Colonic mucosa (tissue), 4 donors: ENCODE data around the gene RIMBP2. TPM values are rescaled to one million over a fixed set of nuclear protein-coding genes. Genes with fewer than 3 reads are reported as not detected.
"Not testable (repeated sequence)": the region's sequence is repeated elsewhere in the genome, so short reads cannot be mapped to it uniquely, and the experiment has no call there.

ENCODE experiments used
- DNase-seq: peaks from one replicate; pipeline ENCODE4 v3.0.0-alpha.2; 2020
- H3K27ac ChIP-seq: fragments of 200-600 bp; one replicate; pipeline ENCODE4 v1.8.0; 2021
- H3K27me3 ChIP-seq: fragments of 200-600 bp; one replicate; pipeline ENCODE4 v1.8.0; 2021
- H3K36me3 ChIP-seq: fragments of 200-600 bp; one replicate; pipeline ENCODE4 v1.8.0; 2021
- H3K4me1 ChIP-seq: fragments of 200-600 bp; one replicate; pipeline ENCODE4 v1.8.0; 2021; ENCODE audit warnings: mild to moderate bottlenecking
- H3K4me3 ChIP-seq: fragments of 200-600 bp; one replicate; pipeline ENCODE4 v1.8.0; 2021
- H3K9ac ChIP-seq, 2 donors: one replicate each; pipeline ENCODE4 v1.7.0; 2013; ENCODE audit warnings: control low read depth in 2 of 2, low read depth in 2 of 2, low read length in 2 of 2
- H3K9me3 ChIP-seq: fragments of 200-600 bp; one replicate; pipeline ENCODE4 v1.8.0; 2021
- intact Hi-C: fragments of 100-400 bp; cut with DNase I; formaldehyde crosslinking; loops from one replicate; pipeline ENCODE4 v1.14.1; 2022
- total RNA-seq, 2 donors: library from RNA; stranded (reverse); fragmentation: NEBNext Ultra II Directional in 1 of 2; extraction: Animal tissue kit (Norgen Biotek cat#: 25700) in 1 of 2; gene quantifications; one replicate each; pipeline ENCODE4 v1.2.1, GENCODE V29; 2021
- TF ChIP-seq, protein P1 (sequence below): fragments of 200-600 bp; IDR thresholded peaks from one replicate; pipeline ENCODE4 v1.8.0; 2022; ENCODE audit warnings: antibody characterized with exemption, mild to moderate bottlenecking
- donor health status: healthy.
- donor health status: DM: no; HTN: no; CAD: no.
- donor health status: DM: no; HTN: no; CAD: no.

RIMBP2 gene
- total RNA-seq, 2 donors from 2014 or later: 4.8 to 5.6 TPM

DNA sequence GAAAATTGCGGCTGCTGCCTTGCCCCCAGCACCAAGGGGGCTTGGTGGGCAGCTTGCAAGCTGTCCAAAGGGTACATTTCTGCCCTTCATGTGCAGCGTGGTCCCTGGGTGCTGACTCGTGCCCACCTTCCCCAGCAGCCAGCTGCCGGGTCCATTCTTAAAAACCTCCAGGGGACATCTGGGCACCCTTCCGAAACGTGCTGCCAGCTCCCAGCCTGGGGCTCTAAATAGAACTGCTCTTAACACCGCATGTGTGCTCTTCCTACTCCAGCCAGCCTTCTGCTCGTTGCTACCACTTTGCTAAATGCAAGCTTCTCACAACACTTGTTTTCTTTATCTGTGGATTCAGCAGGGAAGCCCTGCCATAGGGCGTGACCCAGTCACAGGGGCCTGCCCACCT is 66.0 kb downstream of the RIMBP2 start:
- no peak overlapping the region for H3K9ac ChIP-seq
- DNase-seq: no peak
- H3K27me3 ChIP-seq: no peaks in the 10 kb centered on the region
- no peaks in the 10 kb centered on the region for H3K36me3 ChIP-seq
- no peaks in the 10 kb centered on the region for H3K9me3 ChIP-seq
- TF ChIP-seq, protein P1, sequence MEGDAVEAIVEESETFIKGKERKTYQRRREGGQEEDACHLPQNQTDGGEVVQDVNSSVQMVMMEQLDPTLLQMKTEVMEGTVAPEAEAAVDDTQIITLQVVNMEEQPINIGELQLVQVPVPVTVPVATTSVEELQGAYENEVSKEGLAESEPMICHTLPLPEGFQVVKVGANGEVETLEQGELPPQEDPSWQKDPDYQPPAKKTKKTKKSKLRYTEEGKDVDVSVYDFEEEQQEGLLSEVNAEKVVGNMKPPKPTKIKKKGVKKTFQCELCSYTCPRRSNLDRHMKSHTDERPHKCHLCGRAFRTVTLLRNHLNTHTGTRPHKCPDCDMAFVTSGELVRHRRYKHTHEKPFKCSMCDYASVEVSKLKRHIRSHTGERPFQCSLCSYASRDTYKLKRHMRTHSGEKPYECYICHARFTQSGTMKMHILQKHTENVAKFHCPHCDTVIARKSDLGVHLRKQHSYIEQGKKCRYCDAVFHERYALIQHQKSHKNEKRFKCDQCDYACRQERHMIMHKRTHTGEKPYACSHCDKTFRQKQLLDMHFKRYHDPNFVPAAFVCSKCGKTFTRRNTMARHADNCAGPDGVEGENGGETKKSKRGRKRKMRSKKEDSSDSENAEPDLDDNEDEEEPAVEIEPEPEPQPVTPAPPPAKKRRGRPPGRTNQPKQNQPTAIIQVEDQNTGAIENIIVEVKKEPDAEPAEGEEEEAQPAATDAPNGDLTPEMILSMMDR: no peak
- H3K27ac ChIP-seq: no peak overlapping the region
- no peaks in the 10 kb centered on the region for H3K4me1 ChIP-seq
- intact Hi-C loops: no loop called here
- no peak overlapping the region for H3K4me3 ChIP-seq

DNA sequence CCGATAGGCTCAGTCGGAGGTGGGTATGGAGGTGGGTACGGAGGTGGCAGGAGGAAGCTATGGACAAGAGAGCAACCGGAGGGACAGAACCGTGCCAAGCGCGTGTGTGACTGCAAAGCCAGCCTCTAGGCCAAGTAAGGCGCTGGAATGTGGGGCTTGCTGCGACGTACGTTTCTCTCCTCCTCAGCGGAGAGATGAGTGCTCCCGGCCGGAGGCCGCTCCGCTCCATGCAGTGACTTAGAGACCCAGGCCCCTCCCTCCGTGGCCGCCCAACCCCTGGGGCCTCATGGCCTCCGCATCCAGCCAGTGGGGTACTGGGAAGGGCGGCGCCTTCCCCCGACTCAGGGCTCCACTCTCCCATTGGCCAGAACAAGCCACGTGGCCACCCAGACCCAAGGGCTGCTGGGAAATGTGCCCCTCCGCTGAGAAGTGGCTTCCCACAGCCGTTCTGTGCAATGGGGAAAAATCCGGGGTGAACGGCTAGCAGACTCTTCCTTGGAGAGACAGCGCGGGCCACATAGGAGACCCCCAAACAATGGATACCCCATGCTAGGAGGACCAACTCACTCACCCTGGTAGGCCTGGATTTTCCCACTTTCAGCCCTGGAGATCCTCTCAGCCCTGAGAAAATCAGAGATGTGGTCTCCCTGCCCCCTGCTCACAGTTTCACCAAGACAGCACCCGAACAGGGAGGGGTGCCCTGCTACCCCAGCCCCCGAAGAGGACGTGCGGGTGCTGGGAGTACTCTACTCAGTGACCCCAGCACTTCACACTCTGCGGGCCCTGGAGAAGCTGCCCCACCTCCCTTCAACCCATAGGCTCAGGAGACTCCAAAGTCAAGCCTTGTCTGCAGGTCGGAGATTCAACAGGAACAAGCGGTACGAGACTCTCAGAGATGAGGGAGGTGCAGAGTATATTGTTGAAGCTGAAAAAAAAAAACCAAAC is 66.7 kb downstream of the RIMBP2 start:
- intact Hi-C loops: no loop called here
- Histone ChIP-seq H3K27ac (no peak overlapping the region), H3K9ac (no peak overlapping the region), H3K36me3 (no peaks in the 10 kb centered on the region), H3K9me3 (no peaks in the 10 kb centered on the region), H3K4me1 (no peaks in the 10 kb centered on the region), H3K27me3 (no peaks in the 10 kb centered on the region), H3K4me3 (no peak overlapping the region)
- no peak for DNase-seq
- TF ChIP-seq, protein P1: no peak

DNA sequence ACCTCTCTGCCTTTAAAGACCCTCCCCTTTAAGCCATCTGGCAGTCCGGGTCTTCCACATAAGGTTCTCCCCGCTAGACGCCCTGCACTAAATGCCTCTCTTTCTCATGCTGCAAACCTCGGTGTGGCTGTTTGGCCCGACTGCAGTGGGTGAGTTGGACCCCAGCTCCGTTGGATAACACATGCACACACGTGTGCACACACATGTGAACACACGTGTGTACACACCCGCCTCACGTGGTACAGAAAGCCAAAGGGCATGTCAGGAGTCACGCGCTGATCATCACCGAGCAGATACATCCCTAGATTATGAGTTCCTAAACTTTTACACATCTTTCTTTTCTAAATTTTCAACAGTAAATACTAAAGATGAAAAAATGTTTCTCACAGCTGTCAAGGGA is 68.3 kb downstream of the RIMBP2 start:
- TF ChIP-seq, protein P1: no peak
- no peak overlapping the region for H3K4me3 ChIP-seq
- H3K9ac ChIP-seq: no peak overlapping the region
- H3K36me3 ChIP-seq: no peaks in the 10 kb centered on the region
- intact Hi-C loops: no loop called here
- no peaks in the 10 kb centered on the region for H3K27me3 ChIP-seq
- no peaks in the 10 kb centered on the region for H3K4me1 ChIP-seq
- H3K9me3 ChIP-seq: no peaks in the 10 kb centered on the region
- DNase-seq: no peak
- no peak overlapping the region for H3K27ac ChIP-seq

DNA sequence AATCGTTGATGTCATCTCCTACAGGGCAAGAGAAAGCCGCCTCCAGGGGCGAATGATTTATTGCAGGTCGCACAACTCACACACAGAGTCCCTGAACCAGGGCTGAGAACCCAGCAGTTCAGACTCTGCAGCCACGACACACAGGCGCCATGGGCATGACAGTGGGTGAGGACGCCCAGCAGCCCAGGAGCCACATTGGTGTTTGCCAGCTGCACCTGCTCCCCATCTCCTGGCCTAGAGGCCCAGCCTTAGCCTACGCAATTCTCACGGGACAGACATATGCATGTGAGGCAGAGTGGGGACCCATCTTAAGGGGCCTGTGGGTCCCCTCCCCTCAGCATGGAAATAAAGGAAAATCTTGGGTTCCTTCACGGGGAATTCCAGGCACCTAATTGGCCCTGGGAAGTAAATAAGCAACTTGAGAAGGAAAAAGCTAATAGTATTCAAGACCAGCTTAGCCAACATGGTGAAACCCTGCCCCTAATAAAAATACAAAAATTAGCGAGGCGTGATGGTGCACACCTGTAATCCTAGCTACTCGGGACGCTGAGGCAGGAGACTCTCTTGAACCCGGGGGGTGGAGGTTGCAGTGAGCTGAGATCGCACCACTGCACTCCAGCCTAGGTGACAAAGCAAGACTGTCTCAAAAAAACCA is 69.3 kb downstream of the RIMBP2 start:
- Histone ChIP-seq H3K4me1 (no peaks in the 10 kb centered on the region), H3K27me3 (no peaks in the 10 kb centered on the region), H3K9me3 (no peaks in the 10 kb centered on the region), H3K4me3 (no peak overlapping the region), H3K36me3 (no peaks in the 10 kb centered on the region), H3K27ac (no peak overlapping the region), H3K9ac (no peak overlapping the region)
- no peak for DNase-seq
- TF ChIP-seq, protein P1: no peak
- intact Hi-C loops: no loop called here

DNA sequence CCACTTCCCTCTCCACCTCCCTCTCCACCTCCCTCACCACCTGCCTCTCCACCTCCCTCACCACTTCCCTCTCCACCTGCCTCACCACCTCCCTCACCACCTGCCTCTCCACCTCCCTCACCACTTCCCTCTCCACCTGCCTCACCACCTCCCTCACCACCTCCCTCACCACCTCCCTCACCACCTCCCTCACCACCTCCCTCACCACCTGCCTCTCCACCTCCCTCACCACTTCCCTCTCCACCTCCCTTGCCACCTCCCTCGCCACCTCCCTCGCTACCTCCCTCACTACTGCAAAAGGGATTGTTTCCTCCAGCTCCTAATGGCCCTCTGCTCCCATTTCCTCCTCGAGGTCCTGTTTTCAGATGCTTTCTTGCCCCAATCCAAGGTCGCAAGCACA is 69.9 kb downstream of the RIMBP2 start:
- H3K9ac ChIP-seq, intact Hi-C loops, H3K9me3 ChIP-seq, DNase-seq, H3K36me3 ChIP-seq, H3K4me3 ChIP-seq, H3K4me1 ChIP-seq, H3K27ac ChIP-seq, H3K27me3 ChIP-seq: not testable (repeated sequence)

DNA sequence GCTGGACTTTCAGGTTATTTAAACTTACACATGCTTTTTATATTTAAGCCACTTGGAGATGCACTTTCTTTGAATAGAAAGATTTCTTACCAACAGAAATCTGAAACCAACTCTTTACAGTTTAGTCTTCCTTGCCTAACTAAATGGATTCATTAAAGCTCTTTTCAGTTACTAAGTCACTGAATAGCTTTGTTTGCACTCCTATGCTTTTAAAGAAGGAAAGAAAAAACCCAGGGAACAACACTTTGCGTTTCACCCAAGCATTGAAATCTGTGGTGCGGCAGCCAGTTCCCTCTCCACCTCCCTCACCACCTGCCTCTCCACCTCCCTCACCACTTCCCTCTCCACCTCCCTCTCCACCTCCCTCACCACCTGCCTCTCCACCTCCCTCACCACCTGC is 70.3 kb downstream of the RIMBP2 start:
- Histone ChIP-seq H3K9ac (no peak overlapping the region), H3K4me3 (no peak overlapping the region), H3K36me3 (no peaks in the 10 kb centered on the region), H3K9me3 (no peaks in the 10 kb centered on the region), H3K27ac (no peak overlapping the region), H3K27me3 (no peaks in the 10 kb centered on the region), H3K4me1 (no peaks in the 10 kb centered on the region)
- TF ChIP-seq, protein P1: no peak
- intact Hi-C loops: no loop called here
- no peak for DNase-seq
